HEK293T (cell line): ENCODE data around the gene PCDHGC5.

Experiments
- CTCF ChIA-PET: fragments of 350-600 bp; formaldehyde crosslinking; extraction: SDS; loops from one replicate; lab custom pipeline; 2021; ENCODE audit warnings: antibody characterized with exemption, inconsistent platforms; lab: Yijun Ruan, JAX
- POLR2A ChIA-PET: fragments of 350-600 bp; formaldehyde crosslinking; extraction: SDS; loops from one replicate; lab custom pipeline; 2020; ENCODE audit warnings: antibody characterized with exemption, inconsistent platforms; lab: Yijun Ruan, JAX
- DNase-seq: peaks from one replicate; pipeline ENCODE4 v3.0.0; 2012; ENCODE audit warnings: mixed read lengths; ENCODE audit errors: extremely low spot score
- ARNT ChIP-seq: fragments of 450-650 bp; IDR thresholded peaks from 2 replicates; pipeline ENCODE4 v1.6.1; 2017; ENCODE audit warnings: mild to moderate bottlenecking
- BHLHE40 ChIP-seq: fragments of 450-650 bp; IDR thresholded peaks from 2 replicates; pipeline ENCODE4 v1.6.1; 2016; ENCODE audit warnings: mild to moderate bottlenecking, moderate library complexity, borderline replicate concordance
- CTBP1 ChIP-seq: fragments of 450-650 bp; IDR thresholded peaks from 2 replicates; pipeline ENCODE4 v1.6.1; 2016; ENCODE audit warnings: borderline replicate concordance
- ELF4 ChIP-seq: fragments of 450-650 bp; IDR thresholded peaks from 2 replicates; pipeline ENCODE4 v1.6.1; 2017; ENCODE audit warnings: antibody characterized with exemption
- FOXA1 ChIP-seq: fragments of 450-650 bp; IDR thresholded peaks from 2 replicates; pipeline ENCODE4 v1.6.1; 2016; ENCODE audit warnings: mild to moderate bottlenecking
- FOXK2 ChIP-seq: fragments of 450-650 bp; IDR thresholded peaks from 2 replicates; pipeline ENCODE4 v1.6.1; 2016; ENCODE audit warnings: mild to moderate bottlenecking
- FOXM1 ChIP-seq: fragments of 450-650 bp; IDR thresholded peaks from 2 replicates; pipeline ENCODE4 v1.6.1; 2017; ENCODE audit warnings: mild to moderate bottlenecking, borderline replicate concordance
- HDGF ChIP-seq: fragments of 450-650 bp; IDR thresholded peaks from 2 replicates; pipeline ENCODE4 v1.6.1; 2017; ENCODE audit warnings: antibody characterized with exemption, borderline replicate concordance
- L3MBTL2 ChIP-seq: fragments of 450-650 bp; conservative IDR thresholded peaks from 2 replicates; pipeline ENCODE4 v1.6.1; 2016; ENCODE audit warnings: mild to moderate bottlenecking
- LEF1 ChIP-seq: fragments of 450-650 bp; IDR thresholded peaks from 2 replicates; pipeline ENCODE4 v1.6.1; 2017; ENCODE audit warnings: mild to moderate bottlenecking, borderline replicate concordance
- NFRKB ChIP-seq: fragments of 450-650 bp; IDR thresholded peaks from 2 replicates; pipeline ENCODE4 v1.6.1; 2016; ENCODE audit warnings: mild to moderate bottlenecking, moderate library complexity
- SP1 ChIP-seq: fragments of 450-650 bp; IDR thresholded peaks from 2 replicates; pipeline ENCODE4 v1.6.1; 2017
- SUZ12 ChIP-seq: fragments of 450-650 bp; IDR thresholded peaks from 2 replicates; pipeline ENCODE4 v1.6.1; 2016; ENCODE audit warnings: mild to moderate bottlenecking
- TARDBP ChIP-seq: fragments of 450-650 bp; IDR thresholded peaks from 2 replicates; pipeline ENCODE4 v1.6.1; 2016
- ZNF384 ChIP-seq: fragments of 450-650 bp; IDR thresholded peaks from 2 replicates; pipeline ENCODE4 v1.6.1; 2016
- TF ChIP-seq, protein P1 (sequence below): fragments of 450-650 bp; IDR thresholded peaks from 2 replicates; pipeline ENCODE4 v1.6.1; 2016

The PCDHGC5 gene

GRCh38 chr5:141488591-141489561 is at the start of gene PCDHGC5:
TSS of gene PCDHGC5 (plus strand) at chr5:141489081. CDS start at chr5:141489241, 160 bp downstream.
- ChIA-PET CTCF (interaction anchor here (1.3 kb wide), 1 partner anchor 36 kb away, joined by 3 read pairs; no protein-coding TSS in a partner anchor), POLR2A (interaction anchor here (0.8 kb wide), 1 partner anchor 13 kb away, joined by 3 read pairs; no protein-coding TSS in a partner anchor)
- TF ChIP-seq ELF4 (no peak), NFRKB (no peak), HDGF (no peak), FOXM1 (no peak), L3MBTL2 (no peak), TARDBP (no peak), CTBP1 (no peak), FOXK2 (no peak), ZNF384 (no peak), LEF1 (no peak), FOXA1 (no peak), SUZ12 (no peak), BHLHE40 (no peak), SP1 (no peak), ARNT (no peak)
- TF ChIP-seq, protein P1, sequence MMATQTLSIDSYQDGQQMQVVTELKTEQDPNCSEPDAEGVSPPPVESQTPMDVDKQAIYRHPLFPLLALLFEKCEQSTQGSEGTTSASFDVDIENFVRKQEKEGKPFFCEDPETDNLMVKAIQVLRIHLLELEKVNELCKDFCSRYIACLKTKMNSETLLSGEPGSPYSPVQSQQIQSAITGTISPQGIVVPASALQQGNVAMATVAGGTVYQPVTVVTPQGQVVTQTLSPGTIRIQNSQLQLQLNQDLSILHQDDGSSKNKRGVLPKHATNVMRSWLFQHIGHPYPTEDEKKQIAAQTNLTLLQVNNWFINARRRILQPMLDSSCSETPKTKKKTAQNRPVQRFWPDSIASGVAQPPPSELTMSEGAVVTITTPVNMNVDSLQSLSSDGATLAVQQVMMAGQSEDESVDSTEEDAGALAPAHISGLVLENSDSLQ, result no peak
- DNase-seq, result no peak

DNA sequence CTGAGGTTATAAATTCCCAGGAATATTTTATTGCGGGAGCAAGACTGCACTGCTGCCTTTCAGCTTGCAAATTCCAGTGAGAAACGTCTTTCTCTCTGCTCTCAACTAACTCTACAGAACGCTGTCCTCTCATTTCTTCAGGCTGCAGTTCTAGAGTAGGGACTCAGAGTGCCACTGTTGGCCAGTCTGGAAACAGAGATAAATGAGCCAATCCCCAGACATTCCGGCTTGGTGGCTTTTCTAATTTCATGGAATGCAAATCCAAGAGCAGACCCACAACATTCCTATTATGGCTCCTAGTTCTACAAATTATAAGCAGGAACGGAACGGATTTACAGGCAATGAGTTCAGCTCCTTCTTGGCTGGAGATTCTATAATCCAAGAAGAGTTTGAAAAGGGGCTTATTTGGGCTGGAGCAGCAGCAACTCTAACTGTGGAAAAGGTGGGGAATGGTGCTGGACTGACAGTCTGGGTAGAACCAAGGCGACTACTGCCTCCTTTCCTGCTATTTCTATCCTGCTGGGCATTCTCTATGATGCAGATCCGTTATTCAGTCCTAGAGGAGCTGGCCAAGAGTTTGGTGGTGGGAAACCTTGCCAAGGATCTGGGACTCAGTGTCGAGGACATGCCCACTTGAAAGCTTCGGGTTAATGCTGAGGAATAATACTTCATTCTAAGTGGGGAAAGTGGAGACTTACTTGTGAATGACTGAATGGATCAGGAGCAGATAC is 49.3 kb upstream of the PCDHGC5 start:
- CTCF ChIA-PET, result no interaction called here
- TF ChIP-seq HDGF, result no peak
- no peak for TF ChIP-seq BHLHE40
- no peak for TF ChIP-seq ZNF384
- no peak for TF ChIP-seq FOXM1
- TF ChIP-seq, protein P1, result no peak
- no peak for TF ChIP-seq SUZ12
- TF ChIP-seq L3MBTL2, result no peak
- no peak for TF ChIP-seq LEF1
- no peak for TF ChIP-seq ARNT
- TF ChIP-seq NFRKB, result no peak
- no peak for TF ChIP-seq SP1
- TF ChIP-seq ELF4, result no peak
- no peak for TF ChIP-seq FOXA1
- DNase-seq, result no peak
- POLR2A ChIA-PET, result no interaction called here

DNA sequence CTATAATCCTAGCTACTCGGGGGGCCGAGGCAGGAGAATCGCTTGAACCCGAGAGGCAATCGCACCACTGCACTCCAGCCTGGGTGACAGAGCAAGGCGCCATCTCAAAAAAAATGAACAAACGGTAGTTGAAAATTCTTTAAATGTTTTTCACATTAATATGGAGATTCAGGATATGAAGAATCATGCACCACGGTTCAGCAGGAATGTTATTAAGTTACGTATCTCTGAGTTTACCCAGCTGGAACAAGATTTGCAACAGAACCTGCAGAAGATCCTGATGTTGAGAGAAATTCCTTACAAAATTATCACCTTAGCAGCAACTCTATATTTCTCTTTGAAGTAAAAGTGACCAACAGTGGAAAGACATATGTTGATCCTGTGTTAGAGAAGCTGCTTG is 48.5 kb upstream of the PCDHGC5 start:
- POLR2A ChIA-PET, result no interaction called here
- CTCF ChIA-PET, result no interaction called here
- no peak for DNase-seq
- no peak for TF ChIP-seq BHLHE40
- no peak for TF ChIP-seq FOXM1
- no peak for TF ChIP-seq ZNF384
- TF ChIP-seq, protein P1, result no peak
- no peak for TF ChIP-seq FOXK2
- TF ChIP-seq TARDBP, result no peak
- no peak for TF ChIP-seq SUZ12
- no peak for TF ChIP-seq ARNT
- no peak for TF ChIP-seq LEF1
- TF ChIP-seq L3MBTL2, result no peak
- no peak for TF ChIP-seq HDGF
- no peak for TF ChIP-seq CTBP1
- TF ChIP-seq FOXA1, result no peak

GRCh38 chr5:141441571-141442170 is 47.2 kb upstream of the PCDHGC5 start:
- TF ChIP-seq L3MBTL2 (no peak), SUZ12 (no peak), FOXM1 (no peak), FOXK2 (no peak), FOXA1 (no peak), HDGF (no peak), ELF4 (no peak), ARNT (no peak), CTBP1 (no peak), LEF1 (no peak), TARDBP (no peak), BHLHE40 (no peak), SP1 (no peak), NFRKB (no peak), ZNF384 (no peak)
- TF ChIP-seq, protein P1, result no peak
- CTCF ChIA-PET, result no interaction called here
- no peak for DNase-seq
- POLR2A ChIA-PET, result no interaction called here
